CD4-positive, alpha-beta T cell treated with Interleukin-1 beta for 1 hour (primary cell): ENCODE measurements around the gene TUB.

Source experiments
- DNase-seq, 2 donors: peaks; one replicate each; pipeline ENCODE4 v3.0.0-alpha.2; 2020 to 2022

Gene TUB

GRCh38 chr11:8047382-8047781 is 33.6 kb upstream of the TUB start:
- no peak for DNase-seq

- DNase-seq, result no peak
Observed at GRCh38 chr11:8049084-8049483, 31.9 kb upstream of the TUB start.

- no peak for DNase-seq
Observed at GRCh38 chr11:8055091-8055835, 25.7 kb upstream of the TUB start.

GRCh38 chr11:8055836-8056526 is 25.0 kb upstream of the TUB start:
- DNase-seq, result no peak

GRCh38 chr11:8056810-8057463 is 24.1 kb upstream of the TUB start:
- no peak for DNase-seq

- no peak for DNase-seq
Observed at GRCh38 chr11:8058216-8058615, 22.8 kb upstream of the TUB start.

GRCh38 chr11:8059030-8059429 is 22.0 kb upstream of the TUB start:
- DNase-seq, result no peak

- DNase-seq, result no peak
Observed at GRCh38 chr11:8059571-8060011, 21.4 kb upstream of the TUB start.

GRCh38 chr11:8060146-8060719 is 20.8 kb upstream of the TUB start:
- no peak for DNase-seq

GRCh38 chr11:8060801-8061554 is 20.0 kb upstream of the TUB start:
- DNase-seq, result no peak

- DNase-seq, result no peak
Observed at GRCh38 chr11:8061555-8062428, 19.2 kb upstream of the TUB start.

GRCh38 chr11:8062781-8063257 is 18.2 kb upstream of the TUB start:
- no peak for DNase-seq

- DNase-seq, result no peak
Observed at GRCh38 chr11:8063324-8063723, 17.7 kb upstream of the TUB start.

- DNase-seq, result no peak
Observed at GRCh38 chr11:8065031-8065430, 16.0 kb upstream of the TUB start.

- DNase-seq, result no peak
Observed at GRCh38 chr11:8066036-8066910, 14.7 kb upstream of the TUB start.

GRCh38 chr11:8066911-8067455 is 14.0 kb upstream of the TUB start:
- no peak for DNase-seq

GRCh38 chr11:8067567-8067928 is 13.5 kb upstream of the TUB start:
- DNase-seq, result no peak

- DNase-seq, result no peak
Observed at GRCh38 chr11:8067929-8068575, 13.0 kb upstream of the TUB start.

GRCh38 chr11:8068605-8069221 is 12.3 kb upstream of the TUB start:
- no peak for DNase-seq
